Ovary (tissue), 9 donors: Measurements from ENCODE around the gene SMAD9. TPM values are rescaled to one million over a fixed set of nuclear protein-coding genes. Genes with fewer than 3 reads are reported as not detected.
"Not testable (repeated sequence)": the region's sequence is repeated elsewhere in the genome, so short reads cannot be mapped to it uniquely, and the experiment has no call there.

Experiments used
- DNase-seq, 5 donors: peaks; one replicate each; pipeline ENCODE4 v3.0.0-alpha.2; 2019 to 2020
- H3K27ac ChIP-seq, 2 donors: fragments of 200-600 bp; one replicate each; pipeline versions ENCODE4 v1.5.1 to v1.8.0; 2019 to 2022
- H3K27me3 ChIP-seq: fragments of 200-600 bp; one replicate; pipeline ENCODE4 v1.8.0; 2022
- H3K36me3 ChIP-seq: fragments of 200-600 bp; sonication (generic); one replicate; pipeline ENCODE4 v1.5.1; 2019
- H3K4me1 ChIP-seq: one replicate; pipeline ENCODE4 v1.8.1; 2013; ENCODE audit warnings: mild to moderate bottlenecking, moderate library complexity; ENCODE audit not compliant: insufficient read depth
- H3K4me3 ChIP-seq: fragments of 200-600 bp; sonication (generic); one replicate; pipeline ENCODE4 v1.5.1; 2017
- H3K9me3 ChIP-seq, 2 donors: fragments of 200-600 bp in 1 of 2; sonication (generic) in 1 of 2; one replicate each; pipeline versions ENCODE4 v1.5.1 to v1.8.1; 2013 to 2019; ENCODE audit warnings: mild to moderate bottlenecking in 1 of 2, moderate library complexity in 1 of 2
- EP300 ChIP-seq: sonication (generic); formaldehyde crosslinking; IDR thresholded peaks from one replicate; pipeline ENCODE4 v1.6.1; 2017; ENCODE audit warnings: antibody characterized with exemption
- POLR2A ChIP-seq: fragments of 450-650 bp; IDR thresholded peaks from one replicate; pipeline ENCODE4 v1.6.1; 2017; ENCODE audit warnings: antibody characterized with exemption, mild to moderate bottlenecking, moderate library complexity
- WGBS, 3 donors: extraction: QIAGEN DNeasy Blood & Tissue Kit in 1 of 3; methylation state at CpG; one replicate each; pipeline versions ENCODE4 v1.1.5 to v1.1.7; 2013 to 2017; 5-methylcytosine and 5-hydroxymethylcytosine counted together
- intact Hi-C, 4 donors: fragments of 100-400 bp; cut with DNase I; formaldehyde crosslinking; loops; one replicate each; pipeline versions ENCODE4 v1.11.0 to v1.15.1; 2022 to 2023
- polyA plus RNA-seq, 2 donors: library from polyadenylated mRNA; stranded (reverse); fragments of 200-250 nt in 1 of 2; fragments of 350-450 nt in 1 of 2; fragmentation: Illumina TruSeq in 1 of 2; extraction: RNeasy Lipid Tissue Mini Kit (QIAGEN cat#74804) in 1 of 2; gene quantifications; one replicate each; pipeline ENCODE4 v1.2.3, GENCODE V29; 2013 to 2014
- total RNA-seq, 7 donors: library from RNA; depleted of rRNA in 2 of 7; stranded (reverse); fragments of >200 nt in 2 of 7; fragmentation: NEBNext Ultra II Directional in 3 of 7; extraction: Animal tissue kit (Norgen Biotek cat#: 25700) in 3 of 7; gene quantifications; one replicate each; pipeline versions ENCODE4 v1.1.0 to v1.2.4, GENCODE V29; 2016 to 2023
- TF ChIP-seq, protein P1 (sequence below), 3 donors: fragments of 450-650 bp in 2 of 3; fragments of 200-600 bp in 1 of 3; IDR thresholded peaks; one replicate each; pipeline versions ENCODE4 v1.5.1 to v1.8.0; 2016 to 2022; ENCODE audit warnings: antibody characterized with exemption in 3 of 3, mild to moderate bottlenecking in 1 of 3
- donor health status: DM: no; HTN: no; CAD: no; lungs with moderate emphysema.
- donor health status: DM: no; HTN: no; CAD: no.
- donor health status: Bipolar disorder and iron deficiency.
- donor health status: DM: yes; HTN: yes; CAD: no.
- donor health status: DM: no; HTN: no; CAD: no.
- donor health status: DM: yes; HTN: yes; CAD: no.

The SMAD9 gene
- total and polyA plus RNA-seq, 9 donors, result 7.6 to 26.5 (median 11.7) TPM

DNA sequence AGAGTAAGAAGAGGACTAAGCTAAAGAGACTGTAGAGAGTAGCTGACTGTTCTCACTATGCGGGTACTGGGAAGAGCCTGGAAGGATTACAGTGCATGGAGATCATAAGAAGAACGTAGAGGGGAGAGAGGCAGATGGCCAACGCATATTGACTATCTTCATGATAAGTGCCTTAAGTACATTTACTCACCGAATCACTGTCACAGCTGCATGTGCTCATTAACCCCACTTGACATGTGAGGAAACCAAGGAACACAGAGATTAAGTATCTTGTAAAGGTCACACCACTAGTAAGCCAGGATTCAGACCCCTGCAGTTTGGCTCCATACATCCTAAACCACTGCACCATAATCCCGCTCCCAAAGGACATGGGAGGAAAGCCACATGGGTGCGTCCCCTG lies 34.1 kb downstream of the SMAD9 start:
- DNase-seq, result no peak
- H3K36me3 ChIP-seq, result no peaks in the 10 kb centered on the region
- H3K4me1 ChIP-seq, result peaks cover 7% of the 10 kb centered on the region
- 90 to 93% (median 90%) methylated on average over 6 of the region's 6 CpGs for WGBS, 3 donors
- no peaks in the 10 kb centered on the region for H3K27me3 ChIP-seq
- H3K4me3 ChIP-seq, result no peak overlapping the region
- intact Hi-C loops, result no loop called here
- TF ChIP-seq POLR2A (no peak), EP300 (no peak)
- TF ChIP-seq, protein P1, sequence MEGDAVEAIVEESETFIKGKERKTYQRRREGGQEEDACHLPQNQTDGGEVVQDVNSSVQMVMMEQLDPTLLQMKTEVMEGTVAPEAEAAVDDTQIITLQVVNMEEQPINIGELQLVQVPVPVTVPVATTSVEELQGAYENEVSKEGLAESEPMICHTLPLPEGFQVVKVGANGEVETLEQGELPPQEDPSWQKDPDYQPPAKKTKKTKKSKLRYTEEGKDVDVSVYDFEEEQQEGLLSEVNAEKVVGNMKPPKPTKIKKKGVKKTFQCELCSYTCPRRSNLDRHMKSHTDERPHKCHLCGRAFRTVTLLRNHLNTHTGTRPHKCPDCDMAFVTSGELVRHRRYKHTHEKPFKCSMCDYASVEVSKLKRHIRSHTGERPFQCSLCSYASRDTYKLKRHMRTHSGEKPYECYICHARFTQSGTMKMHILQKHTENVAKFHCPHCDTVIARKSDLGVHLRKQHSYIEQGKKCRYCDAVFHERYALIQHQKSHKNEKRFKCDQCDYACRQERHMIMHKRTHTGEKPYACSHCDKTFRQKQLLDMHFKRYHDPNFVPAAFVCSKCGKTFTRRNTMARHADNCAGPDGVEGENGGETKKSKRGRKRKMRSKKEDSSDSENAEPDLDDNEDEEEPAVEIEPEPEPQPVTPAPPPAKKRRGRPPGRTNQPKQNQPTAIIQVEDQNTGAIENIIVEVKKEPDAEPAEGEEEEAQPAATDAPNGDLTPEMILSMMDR (IDR thresholded peaks at IDR 0.05), result no peak
- no peak overlapping the region for H3K27ac ChIP-seq
- no peaks in the 10 kb centered on the region for H3K9me3 ChIP-seq

DNA sequence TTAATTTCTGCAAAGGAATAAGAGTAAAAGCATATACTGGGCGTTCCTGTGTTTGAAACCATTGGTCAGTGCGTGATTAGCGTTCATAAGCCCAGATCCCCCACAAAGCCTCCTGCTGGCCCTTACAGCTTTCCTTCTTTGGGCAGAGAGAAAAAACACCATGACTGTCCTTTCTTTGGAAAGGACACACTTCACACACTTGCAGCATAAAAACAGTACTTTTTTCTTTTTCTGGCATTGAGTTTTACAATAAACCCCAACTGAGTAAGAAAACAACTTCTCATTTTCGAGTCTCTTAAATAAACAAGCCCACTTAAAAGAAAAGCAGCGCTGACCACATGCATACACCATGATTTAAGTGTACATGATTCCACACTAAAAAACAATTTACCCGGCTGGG lies 35.8 kb downstream of the SMAD9 start:
- Histone ChIP-seq H3K9me3 (no peaks in the 10 kb centered on the region), H3K4me3 (no peak overlapping the region), H3K36me3 (no peaks in the 10 kb centered on the region), H3K27me3 (no peaks in the 10 kb centered on the region), H3K4me1 (peaks cover 10% of the 10 kb centered on the region), H3K27ac (no peak overlapping the region)
- intact Hi-C loops, result no loop called here
- 52 to 77% (median 66%) methylated on average over 6 of the region's 6 CpGs for WGBS, 3 donors
- DNase-seq, result no peak
- TF ChIP-seq, protein P1 (IDR thresholded peaks at IDR 0.05), result no peak
- TF ChIP-seq EP300 (no peak), POLR2A (no peak)

- Histone ChIP-seq H3K9me3 (no peaks in the 10 kb centered on the region), H3K4me3 (no peak overlapping the region), H3K27me3 (no peaks in the 10 kb centered on the region), H3K36me3 (no peaks in the 10 kb centered on the region), H3K27ac (no peak overlapping the region), H3K4me1 (peaks cover 10% of the 10 kb centered on the region)
- intact Hi-C loops, result no loop called here
- DNase-seq, result no peak
- TF ChIP-seq EP300 (no peak), POLR2A (no peak)
- TF ChIP-seq, protein P1 (IDR thresholded peaks at IDR 0.05), result no peak
- WGBS, 3 donors, result 81 to 96% (median 84%) methylated on average over 6 of the region's 6 CpGs
Measured at GRCh38 chr13:36883824-36884223, 36.2 kb downstream of the SMAD9 start.

GRCh38 chr13:36883392-36883791 lies 36.6 kb downstream of the SMAD9 start:
- H3K36me3 ChIP-seq, H3K4me3 ChIP-seq, H3K4me1 ChIP-seq, intact Hi-C loops, H3K27ac ChIP-seq, H3K27me3 ChIP-seq, DNase-seq, H3K9me3 ChIP-seq: not testable (repeated sequence)
- 80 to 85% (median 80%) methylated on average over 5 of the region's 5 CpGs for WGBS, 3 donors

DNA sequence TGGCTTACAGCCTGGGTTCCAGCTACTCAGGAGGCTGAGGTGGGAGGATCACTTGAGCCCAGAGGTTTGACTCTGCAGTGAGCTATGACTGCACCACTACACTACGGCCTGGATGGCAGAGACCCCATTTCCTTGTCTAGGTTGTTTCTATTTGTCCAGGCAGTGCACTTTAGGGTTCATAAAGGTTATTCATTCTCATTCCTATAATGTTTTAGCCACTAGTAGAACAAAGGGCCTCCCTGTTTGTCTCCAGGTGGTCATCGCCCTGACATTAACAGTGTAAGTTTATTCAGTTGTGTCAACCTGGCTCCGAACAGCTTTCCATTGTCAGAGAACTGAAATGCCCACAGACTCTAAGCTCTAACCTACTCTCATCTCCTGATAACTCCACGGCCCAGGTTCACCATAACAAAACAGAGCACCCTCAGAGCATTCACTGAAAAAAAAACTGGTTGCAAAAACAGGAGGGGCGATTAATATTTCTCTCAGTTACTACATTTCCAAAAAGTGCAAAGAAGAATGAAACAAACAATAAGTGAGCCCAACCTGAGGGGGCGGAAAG lies 37.1 kb downstream of the SMAD9 start:
- intact Hi-C loops, result no loop called here
- Histone ChIP-seq H3K9me3 (no peaks in the 10 kb centered on the region), H3K4me3 (no peak overlapping the region), H3K4me1 (peaks cover 10% of the 10 kb centered on the region), H3K27me3 (no peaks in the 10 kb centered on the region), H3K27ac (no peak overlapping the region), H3K36me3 (no peaks in the 10 kb centered on the region)
- TF ChIP-seq POLR2A (no peak), EP300 (no peak)
- TF ChIP-seq, protein P1 (IDR thresholded peaks at IDR 0.05), result no peak
- DNase-seq, result no peak
- 79 to 88% (median 80%) methylated on average over 6 of the region's 6 CpGs for WGBS, 3 donors
